Gastroesophageal sphincter (tissue), 3 donors: ENCODE measurements around the gene HOMEZ.

Experiments
- EP300 ChIP-seq: sonication (generic); formaldehyde crosslinking; IDR thresholded peaks from one replicate; pipeline ENCODE4 v1.6.1; 2017; ENCODE audit warnings: antibody characterized with exemption, mild to moderate bottlenecking
- POLR2A ChIP-seq, 2 donors: fragments of 450-650 bp; IDR thresholded peaks; one replicate each; pipeline ENCODE4 v1.6.1; 2017; ENCODE audit warnings: antibody characterized with exemption in 2 of 2, mild to moderate bottlenecking in 2 of 2, moderate library complexity in 1 of 2
- POLR2AphosphoS5 ChIP-seq: sonication (generic); formaldehyde crosslinking; IDR thresholded peaks from one replicate; pipeline ENCODE4 v1.6.1; 2017; ENCODE audit warnings: antibody characterized with exemption
- TF ChIP-seq, protein P1 (sequence below), 4 experiments: fragments of 200-600 bp in 2 of 4; fragments of 450-650 bp in 2 of 4; sonication (generic) in 1 of 4; IDR thresholded peaks; one replicate each; pipeline ENCODE4 v1.5.1; 2017 to 2019; ENCODE audit warnings: antibody characterized with exemption in 4 of 4, mild to moderate bottlenecking in 2 of 4, moderate library complexity in 2 of 4

DNA sequence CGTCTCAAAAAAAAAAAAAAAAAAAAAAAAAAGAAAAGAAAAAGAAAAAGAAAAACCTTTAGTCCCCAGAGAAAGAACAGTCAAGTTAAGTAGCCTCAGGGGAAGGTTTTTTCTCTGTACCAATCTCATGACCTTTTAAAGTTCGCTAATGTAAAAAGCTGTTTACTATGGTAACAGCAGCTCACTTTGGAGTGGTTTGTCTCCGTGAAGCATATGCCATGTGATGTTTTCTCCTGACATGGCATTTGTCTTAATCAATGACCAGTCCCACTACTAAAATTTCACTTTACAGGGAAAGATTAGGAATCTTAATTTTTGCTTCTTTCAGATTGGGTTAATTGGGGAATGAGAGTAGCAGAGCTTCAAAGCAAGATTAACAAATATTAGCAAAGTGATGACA lies 43.9 kb downstream of the HOMEZ start:
- TF ChIP-seq POLR2AphosphoS5 (no peak), EP300 (no peak), POLR2A (IDR thresholded peaks at IDR 0.05) (no peak)
- TF ChIP-seq, protein P1, sequence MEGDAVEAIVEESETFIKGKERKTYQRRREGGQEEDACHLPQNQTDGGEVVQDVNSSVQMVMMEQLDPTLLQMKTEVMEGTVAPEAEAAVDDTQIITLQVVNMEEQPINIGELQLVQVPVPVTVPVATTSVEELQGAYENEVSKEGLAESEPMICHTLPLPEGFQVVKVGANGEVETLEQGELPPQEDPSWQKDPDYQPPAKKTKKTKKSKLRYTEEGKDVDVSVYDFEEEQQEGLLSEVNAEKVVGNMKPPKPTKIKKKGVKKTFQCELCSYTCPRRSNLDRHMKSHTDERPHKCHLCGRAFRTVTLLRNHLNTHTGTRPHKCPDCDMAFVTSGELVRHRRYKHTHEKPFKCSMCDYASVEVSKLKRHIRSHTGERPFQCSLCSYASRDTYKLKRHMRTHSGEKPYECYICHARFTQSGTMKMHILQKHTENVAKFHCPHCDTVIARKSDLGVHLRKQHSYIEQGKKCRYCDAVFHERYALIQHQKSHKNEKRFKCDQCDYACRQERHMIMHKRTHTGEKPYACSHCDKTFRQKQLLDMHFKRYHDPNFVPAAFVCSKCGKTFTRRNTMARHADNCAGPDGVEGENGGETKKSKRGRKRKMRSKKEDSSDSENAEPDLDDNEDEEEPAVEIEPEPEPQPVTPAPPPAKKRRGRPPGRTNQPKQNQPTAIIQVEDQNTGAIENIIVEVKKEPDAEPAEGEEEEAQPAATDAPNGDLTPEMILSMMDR (IDR thresholded peaks at IDR 0.05), result no peak
